ENCODE measurements around the gene KCTD21.

KCTD21 gene

DNA sequence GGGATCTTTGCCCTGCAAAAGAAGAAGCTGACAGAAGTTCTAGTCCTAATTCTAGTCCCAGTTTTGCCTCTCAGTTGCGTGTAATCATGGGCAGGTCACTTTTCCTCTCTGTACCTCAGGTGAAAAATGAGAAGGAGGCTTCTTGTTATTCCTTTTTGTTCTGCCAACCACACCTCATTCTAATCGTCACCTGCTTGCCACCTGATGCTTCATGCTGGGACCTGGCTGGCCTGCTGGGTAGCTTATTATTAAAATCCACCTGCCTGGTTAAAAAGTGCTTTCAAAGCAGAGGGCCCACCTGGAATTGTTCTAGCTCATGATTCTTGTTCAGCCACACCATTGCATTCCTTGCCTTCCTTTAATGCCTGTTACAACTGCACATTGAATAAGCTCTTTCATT lies 40.6 kb downstream of the KCTD21 start:
- no peak for DNase-seq (ENCODE audit: low read depth in 2 of 2, low spot score in 1 of 2)

DNA sequence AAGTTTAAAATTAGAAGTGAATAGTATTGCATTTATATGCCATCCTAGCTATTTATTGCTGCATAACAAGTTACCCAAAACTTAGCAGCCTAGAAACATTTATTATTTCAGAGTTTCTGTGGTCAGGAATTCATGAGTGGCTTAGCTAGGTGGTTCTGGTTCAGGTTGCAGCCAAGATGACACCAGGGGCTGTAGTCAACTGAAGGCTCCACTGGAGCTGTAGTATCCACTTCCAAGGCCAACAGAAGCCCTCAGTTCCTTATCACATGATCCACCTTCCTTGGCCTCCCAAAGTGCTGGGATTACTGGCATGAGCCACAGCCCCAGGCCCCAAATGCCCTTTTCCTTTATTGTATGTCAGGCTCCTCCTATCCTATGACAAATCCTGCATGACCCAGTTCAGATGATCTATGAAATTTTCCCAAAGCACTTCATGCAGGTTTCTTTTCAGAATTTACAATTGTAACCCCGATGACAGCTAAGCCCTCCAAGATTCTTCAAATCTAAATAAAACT lies 42.9 kb downstream of the KCTD21 start:
- DNase-seq (ENCODE audit: low read depth in 2 of 2, low spot score in 1 of 2): no peak

DNA sequence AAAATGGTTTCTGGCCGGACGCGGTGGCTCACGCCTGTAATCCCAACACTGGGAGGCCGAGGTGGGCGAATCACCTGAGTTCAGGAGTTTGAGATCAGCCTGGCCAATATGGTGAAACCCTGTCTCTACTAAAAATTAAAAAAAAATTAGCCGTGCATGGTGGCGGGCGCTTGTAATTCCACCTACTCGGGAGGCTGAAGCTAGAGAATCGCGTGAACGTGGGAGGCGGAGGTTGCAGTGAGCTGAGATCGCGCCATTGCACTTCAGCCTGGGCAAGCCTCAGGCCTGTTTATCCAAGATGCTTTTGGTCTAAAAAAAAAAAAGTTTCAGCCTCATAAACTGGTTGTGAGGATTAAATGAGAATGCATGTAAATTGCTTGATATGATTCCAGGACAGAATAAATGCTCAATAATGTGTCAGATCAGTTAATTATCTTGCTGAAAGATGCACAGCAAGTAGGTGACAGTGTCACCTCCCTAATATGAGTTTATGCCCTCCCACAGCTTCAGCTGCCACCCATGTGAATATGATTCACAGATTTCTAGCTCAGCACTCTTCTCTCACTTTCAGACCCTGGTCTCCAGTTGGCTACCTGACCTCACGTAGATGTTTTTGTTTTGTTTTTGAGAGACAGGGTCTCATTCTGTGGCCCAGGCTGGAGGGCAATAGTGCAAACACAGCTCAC lies 47.9 kb downstream of the KCTD21 start:
- no peak for DNase-seq (ENCODE audit: low read depth in 2 of 2, low spot score in 1 of 2)

DNA sequence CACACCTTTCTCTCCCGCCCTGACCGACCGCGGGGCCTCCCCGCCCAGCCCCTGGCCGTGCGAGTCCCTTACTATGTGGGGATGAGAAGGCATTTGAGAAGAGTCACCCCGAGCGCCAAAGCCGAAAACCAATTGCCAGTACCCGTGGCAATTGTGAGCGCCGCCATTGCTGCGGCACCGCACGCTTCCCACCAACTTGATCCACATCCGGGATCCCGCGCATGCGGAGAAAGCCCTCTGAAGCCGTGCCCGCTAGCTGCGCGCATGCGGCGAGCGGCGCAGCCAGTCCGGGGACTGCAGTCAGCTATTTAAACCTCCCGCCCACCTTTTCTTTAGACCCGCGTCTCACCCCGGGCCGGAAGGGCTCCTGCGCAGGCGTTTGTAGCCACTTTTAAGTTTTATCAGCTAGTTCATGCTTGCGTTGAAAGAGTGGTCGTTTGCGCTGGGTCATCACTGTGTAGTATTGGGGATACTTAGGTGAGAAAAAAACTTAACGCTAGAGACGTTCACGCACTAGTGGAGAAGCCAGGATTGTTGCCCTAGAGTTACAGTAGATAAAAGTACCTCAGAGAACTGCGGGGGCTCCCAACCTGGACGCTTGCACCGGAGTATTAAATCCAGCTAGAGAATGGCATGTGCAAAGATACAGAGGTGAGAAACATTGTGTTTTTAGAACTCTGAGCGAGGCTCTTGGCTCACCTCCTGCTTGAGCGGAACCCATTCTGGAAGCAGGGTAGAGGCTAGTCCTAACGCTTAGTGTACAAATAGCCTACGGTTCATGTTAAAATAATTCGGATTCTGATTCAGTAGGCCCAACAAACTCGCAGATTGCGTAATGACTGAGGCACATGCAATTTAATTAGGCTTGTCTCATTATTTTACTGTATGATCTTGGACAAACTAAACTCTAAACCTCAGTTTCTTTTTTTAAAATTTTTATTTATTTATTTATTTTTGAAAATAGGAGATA lies 48.7 kb downstream of the KCTD21 start, which contains the start of gene ALG8:
Gene ALG8 (minus strand): TSS at position 205 of the 970 bp plus-strand sequence. CDS start 38 bp downstream, at position 167.
- DNase-seq (ENCODE audit: low read depth in 2 of 2, low spot score in 1 of 2): peak; percentile 95 to 96

DNA sequence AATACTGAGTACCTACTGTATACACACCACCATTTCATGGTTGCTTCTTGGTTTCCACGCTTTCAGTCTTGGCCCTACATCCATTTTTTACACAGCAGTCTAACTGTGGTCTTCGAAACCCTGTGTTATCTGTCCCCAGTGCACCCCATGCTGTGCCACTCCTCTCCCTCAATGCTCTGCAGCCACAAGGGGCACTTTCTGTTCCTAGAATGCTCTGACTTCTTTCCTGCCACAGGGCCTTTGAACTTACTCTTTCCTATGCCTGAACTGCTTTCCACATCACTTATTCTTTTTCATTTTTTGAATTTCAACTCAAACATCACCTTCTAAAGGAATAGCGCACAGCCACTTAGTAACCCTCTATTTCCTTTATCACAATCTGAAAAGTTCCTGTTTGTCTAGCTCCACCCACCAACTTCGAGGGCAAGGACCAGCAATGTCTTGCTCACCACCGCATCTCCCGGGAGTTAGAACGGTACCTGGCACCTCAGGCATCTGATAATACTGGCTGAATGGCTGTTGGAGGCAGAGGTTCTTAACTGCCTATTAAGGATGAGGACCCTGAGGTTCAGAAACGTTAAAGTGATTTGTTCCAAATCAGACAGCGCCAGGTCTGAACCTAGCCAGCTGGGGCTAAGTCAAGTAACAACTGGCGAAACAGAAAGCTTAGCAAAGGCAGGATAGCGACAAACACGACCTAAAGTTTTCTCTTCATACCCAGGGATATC lies 49.6 kb downstream of the KCTD21 start:
- DNase-seq (ENCODE audit: low read depth in 2 of 2, low spot score in 1 of 2): peak in 1 of 2 donors; percentile 19

DNA sequence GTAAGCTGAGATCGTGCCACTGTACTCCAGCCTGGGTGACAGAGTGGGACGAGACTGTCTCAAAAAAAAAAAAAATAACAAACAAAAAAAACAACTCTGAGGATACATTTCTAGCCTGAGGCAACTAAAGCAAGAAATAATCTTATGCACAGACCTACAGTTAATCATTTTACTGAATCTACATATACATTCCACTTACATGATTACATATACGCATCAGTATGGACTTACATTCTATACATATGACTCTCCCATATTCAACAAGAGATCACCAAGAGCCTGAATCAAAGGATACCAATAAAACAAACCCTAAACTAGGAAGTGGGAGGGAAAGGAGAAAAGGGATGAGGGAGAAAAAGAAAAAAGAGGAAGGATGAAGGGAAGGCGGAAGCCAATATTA lies 50.1 kb downstream of the KCTD21 start:
- DNase-seq (ENCODE audit: low read depth in 2 of 2, low spot score in 1 of 2): no peak

DNA sequence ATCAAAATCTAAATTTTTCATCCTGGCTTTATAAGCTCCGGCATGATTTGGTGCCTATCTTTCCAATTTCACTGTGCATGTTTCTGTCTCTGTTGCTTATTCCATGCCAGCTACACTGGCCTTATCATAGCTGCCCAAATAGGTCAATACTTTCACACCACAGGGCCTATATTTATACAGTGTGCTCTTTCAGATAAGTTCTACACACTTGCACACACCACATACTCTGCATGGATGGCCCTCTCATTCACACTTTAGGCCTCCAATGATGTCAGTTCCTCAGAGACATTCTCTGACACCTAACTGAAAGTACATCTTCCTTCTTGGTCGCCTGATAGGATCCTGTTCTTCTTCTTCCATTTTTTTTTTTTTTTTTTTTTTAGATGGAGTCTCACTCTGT lies 56.0 kb downstream of the KCTD21 start:
- no peak for DNase-seq (ENCODE audit: low read depth in 2 of 2, low spot score in 1 of 2)

DNA sequence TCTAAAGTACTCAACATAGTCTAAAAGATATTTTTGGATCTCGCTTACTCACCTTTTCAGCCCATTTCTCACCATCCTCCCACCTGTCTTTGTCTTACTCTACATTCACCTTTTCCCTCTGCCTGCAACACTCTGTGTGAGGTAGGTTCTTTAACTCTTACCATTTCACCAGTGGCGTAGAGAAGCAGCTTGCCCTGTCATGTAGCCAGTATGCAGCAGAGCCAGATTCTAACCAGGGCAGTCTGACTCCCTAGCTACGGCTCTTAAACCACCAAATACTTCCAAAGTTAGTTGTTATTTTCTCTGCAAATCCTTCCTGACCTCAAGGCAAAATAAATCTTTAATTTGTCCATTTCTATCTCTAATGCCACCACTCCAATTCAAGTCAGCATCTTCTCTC lies 56.5 kb downstream of the KCTD21 start:
- no peak for DNase-seq (ENCODE audit: low read depth in 2 of 2, low spot score in 1 of 2)

DNA sequence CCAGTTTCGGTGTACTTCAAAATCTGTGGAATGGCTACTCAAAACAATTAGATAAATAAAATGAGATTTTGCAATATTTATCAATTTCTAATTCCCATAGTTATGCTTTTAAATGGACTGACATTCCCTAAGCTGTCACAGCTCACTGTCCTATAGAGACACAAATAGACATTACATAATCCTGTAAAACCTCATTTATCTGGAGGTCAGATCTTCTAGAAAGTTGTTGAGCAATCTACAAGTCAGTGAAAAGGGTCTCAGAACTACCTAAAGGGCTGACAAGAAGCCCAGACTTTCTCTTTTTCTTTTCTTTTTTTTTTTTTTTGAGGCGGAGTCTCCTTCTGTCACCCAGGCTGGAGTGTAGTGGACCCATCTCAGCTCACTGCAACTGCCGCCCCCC lies 61.0 kb downstream of the KCTD21 start:
- DNase-seq (ENCODE audit: low read depth in 2 of 2, low spot score in 1 of 2): no peak
